HepG2 (cell line): ENCODE data around the gene ERV3-1. TPM values are rescaled to one million over a fixed set of nuclear protein-coding genes. Genes with fewer than 3 reads are reported as not detected.

Source experiments
- CCAR2 ChIP-seq: fragments of 200-400 bp; formaldehyde crosslinking; optimal IDR thresholded peaks from 2 replicates; pipeline ENCODE3; 2018; ENCODE audit warnings: low read depth, mild to moderate bottlenecking, low read length, moderate library complexity
- CEBPB ChIP-seq: IDR thresholded peaks from 2 replicates; pipeline ENCODE4 v1.6.1; 2011; ENCODE audit warnings: low read depth, low read length, improper control_type of control experiment, borderline replicate concordance
- ETV6 ChIP-seq: sonication (generic); formaldehyde crosslinking; conservative IDR thresholded peaks from 2 replicates; pipeline ENCODE4 v1.4.0; 2020; ENCODE audit warnings: missing genetic modification reagents
- FOSL1 ChIP-seq: sonication (generic); formaldehyde crosslinking; IDR thresholded peaks from 2 replicates; pipeline ENCODE4 v1.9.0; 2021; ENCODE audit warnings: missing genetic modification reagents, borderline replicate concordance
- NKX3-1 ChIP-seq: sonication (generic); formaldehyde crosslinking; IDR thresholded peaks from 2 replicates; pipeline ENCODE4 v1.5.0; 2020; ENCODE audit warnings: missing genetic modification reagents
- POLR2AphosphoS5 ChIP-seq: IDR thresholded peaks from 2 replicates; pipeline ENCODE4 v1.6.1; 2012; ENCODE audit warnings: low read depth, low read length
- RBFOX2 ChIP-seq: fragments of 200-400 bp; formaldehyde crosslinking; IDR thresholded peaks from 2 replicates; pipeline ENCODE4 v1.6.1; 2017; ENCODE audit warnings: low read depth, mild to moderate bottlenecking, low read length
- SMC3 ChIP-seq: IDR thresholded peaks from 2 replicates; pipeline ENCODE4 v1.6.1; 2011; ENCODE audit warnings: low read length, improper control_type of control experiment
- ZNF260 ChIP-seq: sonication (generic); formaldehyde crosslinking; IDR thresholded peaks from 2 replicates; pipeline ENCODE4 v1.4.0; 2020; ENCODE audit warnings: missing genetic modification reagents, low read depth, mild to moderate bottlenecking, borderline replicate concordance
- ZNF337 ChIP-seq: sonication (generic); formaldehyde crosslinking; IDR thresholded peaks from 2 replicates; pipeline ENCODE4 v1.5.1; 2020; ENCODE audit warnings: missing genetic modification reagents, low read depth, mild to moderate bottlenecking, borderline replicate concordance
- ZNF577 ChIP-seq: sonication (generic); formaldehyde crosslinking; IDR thresholded peaks from 2 replicates; pipeline ENCODE4 v1.4.0; 2020; ENCODE audit warnings: mild to moderate bottlenecking, low read depth, missing genetic modification reagents, borderline replicate concordance
- polyA plus RNA-seq, 8 experiments: library from polyadenylated mRNA; depleted of rRNA in 3 of 8; stranded (reverse) in 7 of 8; unstranded in 1 of 8; fragments of >200 nt; fragmentation: Illumina TruSeq in 4 of 8; extraction: Trizol in 4 of 8; gene quantifications; 2 replicates each; pipeline versions ENCODE4 v1.2.1 to v1.2.3, GENCODE V29; 2011 to 2016; ENCODE audit warnings: low read depth in 4 of 8, missing spikeins in 1 of 8, mixed read lengths in 1 of 8; ENCODE audit not compliant: insufficient read depth in 1 of 8
- total RNA-seq, 5 experiments: library from RNA; depleted of rRNA; stranded (reverse); fragments of >200 nt; fragmentation: Illumina TruSeq; extraction: Trizol; gene quantifications; 2 replicates each; pipeline ENCODE4 v1.2.3, GENCODE V29; 2016; ENCODE audit warnings: low read depth in 1 of 5
- TF ChIP-seq, protein P1 (sequence below): sonication (generic); formaldehyde crosslinking; IDR thresholded peaks from 2 replicates; pipeline ENCODE4 v1.4.0; 2020; ENCODE audit warnings: missing genetic modification reagents, borderline replicate concordance
- TF ChIP-seq, protein P2 (sequence below): sonication (generic); formaldehyde crosslinking; IDR thresholded peaks from 2 replicates; pipeline ENCODE4 v1.5.0; 2020; ENCODE audit warnings: mild to moderate bottlenecking, missing genetic modification reagents, borderline replicate concordance
- TF ChIP-seq, protein P3 (sequence below): sonication (generic); formaldehyde crosslinking; IDR thresholded peaks from 2 replicates; pipeline ENCODE4 v1.8.0; 2022; ENCODE audit warnings: mild to moderate bottlenecking, missing genetic modification reagents, moderate library complexity
- TF ChIP-seq, protein P4 (sequence below): sonication (generic); formaldehyde crosslinking; IDR thresholded peaks from 2 replicates; pipeline ENCODE4 v1.8.1; 2023; ENCODE audit warnings: mild to moderate bottlenecking, missing genetic modification reagents, borderline replicate concordance
- TF ChIP-seq, protein P5 (sequence below): sonication (generic); formaldehyde crosslinking; IDR thresholded peaks from 2 replicates; pipeline ENCODE4 v1.8.0; 2022; ENCODE audit warnings: missing genetic modification reagents, mild to moderate bottlenecking, inconsistent platforms, borderline replicate concordance

Gene ERV3-1
- total and polyA plus RNA-seq, 2 of the 13 experiments (the other 11 are each of a cell fraction or from before 2014, with no cell fraction given), result 20.4 to 86.3 TPM

- TF ChIP-seq, protein P1, sequence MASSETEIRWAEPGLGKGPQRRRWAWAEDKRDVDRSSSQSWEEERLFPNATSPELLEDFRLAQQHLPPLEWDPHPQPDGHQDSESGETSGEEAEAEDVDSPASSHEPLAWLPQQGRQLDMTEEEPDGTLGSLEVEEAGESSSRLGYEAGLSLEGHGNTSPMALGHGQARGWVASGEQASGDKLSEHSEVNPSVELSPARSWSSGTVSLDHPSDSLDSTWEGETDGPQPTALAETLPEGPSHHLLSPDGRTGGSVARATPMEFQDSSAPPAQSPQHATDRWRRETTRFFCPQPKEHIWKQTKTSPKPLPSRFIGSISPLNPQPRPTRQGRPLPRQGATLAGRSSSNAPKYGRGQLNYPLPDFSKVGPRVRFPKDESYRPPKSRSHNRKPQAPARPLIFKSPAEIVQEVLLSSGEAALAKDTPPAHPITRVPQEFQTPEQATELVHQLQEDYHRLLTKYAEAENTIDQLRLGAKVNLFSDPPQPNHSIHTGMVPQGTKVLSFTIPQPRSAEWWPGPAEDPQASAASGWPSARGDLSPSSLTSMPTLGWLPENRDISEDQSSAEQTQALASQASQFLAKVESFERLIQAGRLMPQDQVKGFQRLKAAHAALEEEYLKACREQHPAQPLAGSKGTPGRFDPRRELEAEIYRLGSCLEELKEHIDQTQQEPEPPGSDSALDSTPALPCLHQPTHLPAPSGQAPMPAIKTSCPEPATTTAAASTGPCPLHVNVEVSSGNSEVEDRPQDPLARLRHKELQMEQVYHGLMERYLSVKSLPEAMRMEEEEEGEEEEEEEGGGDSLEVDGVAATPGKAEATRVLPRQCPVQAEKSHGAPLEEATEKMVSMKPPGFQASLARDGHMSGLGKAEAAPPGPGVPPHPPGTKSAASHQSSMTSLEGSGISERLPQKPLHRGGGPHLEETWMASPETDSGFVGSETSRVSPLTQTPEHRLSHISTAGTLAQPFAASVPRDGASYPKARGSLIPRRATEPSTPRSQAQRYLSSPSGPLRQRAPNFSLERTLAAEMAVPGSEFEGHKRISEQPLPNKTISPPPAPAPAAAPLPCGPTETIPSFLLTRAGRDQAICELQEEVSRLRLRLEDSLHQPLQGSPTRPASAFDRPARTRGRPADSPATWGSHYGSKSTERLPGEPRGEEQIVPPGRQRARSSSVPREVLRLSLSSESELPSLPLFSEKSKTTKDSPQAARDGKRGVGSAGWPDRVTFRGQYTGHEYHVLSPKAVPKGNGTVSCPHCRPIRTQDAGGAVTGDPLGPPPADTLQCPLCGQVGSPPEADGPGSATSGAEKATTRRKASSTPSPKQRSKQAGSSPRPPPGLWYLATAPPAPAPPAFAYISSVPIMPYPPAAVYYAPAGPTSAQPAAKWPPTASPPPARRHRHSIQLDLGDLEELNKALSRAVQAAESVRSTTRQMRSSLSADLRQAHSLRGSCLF (CRISPR knock-in tag), result 0 out of 2 replicates have a peak, but pooled peaks have one; percentile 44
- no peak for TF ChIP-seq SMC3
- TF ChIP-seq, protein P2, sequence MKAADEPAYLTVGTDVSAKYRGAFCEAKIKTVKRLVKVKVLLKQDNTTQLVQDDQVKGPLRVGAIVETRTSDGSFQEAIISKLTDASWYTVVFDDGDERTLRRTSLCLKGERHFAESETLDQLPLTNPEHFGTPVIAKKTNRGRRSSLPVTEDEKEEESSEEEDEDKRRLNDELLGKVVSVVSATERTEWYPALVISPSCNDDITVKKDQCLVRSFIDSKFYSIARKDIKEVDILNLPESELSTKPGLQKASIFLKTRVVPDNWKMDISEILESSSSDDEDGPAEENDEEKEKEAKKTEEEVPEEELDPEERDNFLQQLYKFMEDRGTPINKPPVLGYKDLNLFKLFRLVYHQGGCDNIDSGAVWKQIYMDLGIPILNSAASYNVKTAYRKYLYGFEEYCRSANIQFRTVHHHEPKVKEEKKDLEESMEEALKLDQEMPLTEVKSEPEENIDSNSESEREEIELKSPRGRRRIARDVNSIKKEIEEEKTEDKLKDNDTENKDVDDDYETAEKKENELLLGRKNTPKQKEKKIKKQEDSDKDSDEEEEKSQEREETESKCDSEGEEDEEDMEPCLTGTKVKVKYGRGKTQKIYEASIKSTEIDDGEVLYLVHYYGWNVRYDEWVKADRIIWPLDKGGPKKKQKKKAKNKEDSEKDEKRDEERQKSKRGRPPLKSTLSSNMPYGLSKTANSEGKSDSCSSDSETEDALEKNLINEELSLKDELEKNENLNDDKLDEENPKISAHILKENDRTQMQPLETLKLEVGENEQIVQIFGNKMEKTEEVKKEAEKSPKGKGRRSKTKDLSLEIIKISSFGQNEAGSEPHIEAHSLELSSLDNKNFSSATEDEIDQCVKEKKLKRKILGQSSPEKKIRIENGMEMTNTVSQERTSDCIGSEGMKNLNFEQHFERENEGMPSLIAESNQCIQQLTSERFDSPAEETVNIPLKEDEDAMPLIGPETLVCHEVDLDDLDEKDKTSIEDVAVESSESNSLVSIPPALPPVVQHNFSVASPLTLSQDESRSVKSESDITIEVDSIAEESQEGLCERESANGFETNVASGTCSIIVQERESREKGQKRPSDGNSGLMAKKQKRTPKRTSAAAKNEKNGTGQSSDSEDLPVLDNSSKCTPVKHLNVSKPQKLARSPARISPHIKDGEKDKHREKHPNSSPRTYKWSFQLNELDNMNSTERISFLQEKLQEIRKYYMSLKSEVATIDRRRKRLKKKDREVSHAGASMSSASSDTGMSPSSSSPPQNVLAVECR (CRISPR knock-in tag), result peak; percentile 66; the same call in 1 of the 2 replicates
- TF ChIP-seq CEBPB, result no peak
- TF ChIP-seq POLR2AphosphoS5, result no peak
- TF ChIP-seq ZNF577, result no peak
- TF ChIP-seq, protein P3, sequence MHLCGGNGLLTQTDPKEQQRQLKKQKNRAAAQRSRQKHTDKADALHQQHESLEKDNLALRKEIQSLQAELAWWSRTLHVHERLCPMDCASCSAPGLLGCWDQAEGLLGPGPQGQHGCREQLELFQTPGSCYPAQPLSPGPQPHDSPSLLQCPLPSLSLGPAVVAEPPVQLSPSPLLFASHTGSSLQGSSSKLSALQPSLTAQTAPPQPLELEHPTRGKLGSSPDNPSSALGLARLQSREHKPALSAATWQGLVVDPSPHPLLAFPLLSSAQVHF (CRISPR knock-in tag), result no peak
- TF ChIP-seq, protein P4, sequence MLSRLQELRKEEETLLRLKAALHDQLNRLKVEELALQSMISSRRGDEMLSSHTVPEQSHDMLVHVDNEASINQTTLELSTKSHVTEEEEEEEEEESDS (CRISPR knock-in tag), result no peak
- TF ChIP-seq RBFOX2, result no peak
- TF ChIP-seq, protein P5, sequence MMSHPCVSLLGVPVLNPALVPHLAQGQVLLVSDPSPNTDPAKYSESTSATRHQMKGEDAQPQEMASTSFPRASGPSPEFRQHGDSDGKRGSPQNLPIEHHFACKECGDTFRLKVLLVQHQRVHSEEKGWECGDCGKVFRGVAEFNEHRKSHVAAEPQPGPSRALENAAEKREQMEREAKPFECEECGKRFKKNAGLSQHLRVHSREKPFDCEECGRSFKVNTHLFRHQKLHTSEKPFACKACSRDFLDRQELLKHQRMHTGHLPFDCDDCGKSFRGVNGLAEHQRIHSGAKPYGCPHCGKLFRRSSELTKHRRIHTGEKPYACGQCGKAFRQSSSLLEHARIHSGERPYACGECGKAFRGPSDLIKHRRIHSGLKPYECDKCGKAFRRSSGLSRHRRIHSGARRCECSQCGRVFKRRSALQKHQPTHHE (CRISPR knock-in tag), result no peak
- TF ChIP-seq CCAR2, result no peak
- TF ChIP-seq ZNF260 (CRISPR knock-in tag), result no peak
- TF ChIP-seq FOSL1, result no peak
- 0 out of 2 replicates have a peak, but pooled peaks have one; percentile 52 for TF ChIP-seq ZNF337 (CRISPR knock-in tag)
- TF ChIP-seq ETV6, result no peak
- TF ChIP-seq NKX3-1 (CRISPR knock-in tag), result no peak
Observed at GRCh38 chr7:64947252-64948000, 59.1 kb downstream of the ERV3-1 start (continued).
